ENCODE data around the gene CARD14. TPM values are rescaled to one million over a fixed set of nuclear protein-coding genes. Genes with fewer than 3 reads are reported as not detected.

Gene CARD14
- total RNA-seq, 1 experiment from 2014 or later = 0.09 TPM

- Histone ChIP-seq H3K4me1 (ENCODE audit: insufficient read depth, low read length, poor library complexity, severe bottlenecking) (peaks cover 9% of the 10 kb centered on the region), H3K27me3 (replicated peaks; ENCODE audit: insufficient read depth, low read depth, low read length, poor library complexity) (no peaks in the 10 kb centered on the region), H3K9me3 (ENCODE audit: low read depth, low read length, poor library complexity, severe bottlenecking) (no peaks in the 10 kb centered on the region), H3K36me3 (ENCODE audit: insufficient read depth, low read length, poor library complexity, severe bottlenecking) (no peaks in the 10 kb centered on the region), H3K27ac (ENCODE audit: low read depth, low read length, poor library complexity, severe bottlenecking) (peak within 1 kb of the TSS; percentile 72), H3K4me3 (ENCODE audit: low read depth, low read length, poor library complexity, severe bottlenecking) (peak within 1 kb of the TSS; percentile 61)
- ChIA-PET CTCF (interaction anchor here (0.8 kb wide), 1 partner anchor 1019 kb away, joined by 4 read pairs; the partner anchor contains the start of gene NDUFAF8), POLR2A (ENCODE audit: low non-redundant PET) (no interaction called here)
- TF ChIP-seq EZH2 (IDR thresholded peaks at IDR 0.05; ENCODE audit: borderline replicate concordance, low read depth, low read length, poor library complexity, severe bottlenecking) (no peak), CTCF (conservative IDR thresholded peaks at IDR 0.05; ENCODE audit: low read depth, low read length) (no peak)
- DNase-seq (ENCODE audit: low spot score) = peak; percentile 79
- intact Hi-C loops (cut with micrococcal nuclease; ENCODE audit: unreplicated experiment) = no loop called here
- BruUV-seq (replicated peaks) = no TSS peak
These were observed 50.4 kb downstream of the CARD14 start, which contains the start of the genes SGSH and SLC26A11 for GRCh38 chr17:80220054-80220735. Gene SGSH, minus strand, starts transcription at chr17:80220333. Its CDS starts 20 bp downstream, at chr17:80220313. Gene SLC26A11, plus strand, starts transcription at chr17:80220427. Its CDS starts 1,134 bp downstream, at chr17:80221561.

GRCh38 chr17:80220736-80221215 lies 50.9 kb downstream of the CARD14 start:
- DNase-seq (ENCODE audit: low spot score) = peak; percentile 51
- TF ChIP-seq CTCF (conservative IDR thresholded peaks at IDR 0.05; ENCODE audit: low read depth, low read length) (no peak), EZH2 (IDR thresholded peaks at IDR 0.05; ENCODE audit: borderline replicate concordance, low read depth, low read length, poor library complexity, severe bottlenecking) (no peak)
- peaks cover 9% of the 10 kb centered on the region for H3K4me1 ChIP-seq (ENCODE audit: insufficient read depth, low read length, poor library complexity, severe bottlenecking)
- no peaks in the 10 kb centered on the region for H3K9me3 ChIP-seq (ENCODE audit: low read depth, low read length, poor library complexity, severe bottlenecking)
- no TSS peak for BruUV-seq (replicated peaks)
- ChIA-PET POLR2A (ENCODE audit: low non-redundant PET) (no interaction called here), CTCF (no interaction called here)
- no peaks in the 10 kb centered on the region for H3K36me3 ChIP-seq (ENCODE audit: insufficient read depth, low read length, poor library complexity, severe bottlenecking)
- intact Hi-C loops (cut with micrococcal nuclease; ENCODE audit: unreplicated experiment) = no loop called here
- H3K27ac ChIP-seq (ENCODE audit: low read depth, low read length, poor library complexity, severe bottlenecking) = peak overlapping the region; percentile 72
- no peaks in the 10 kb centered on the region for H3K27me3 ChIP-seq (replicated peaks; ENCODE audit: insufficient read depth, low read depth, low read length, poor library complexity)
- peak overlapping the region; percentile 61 for H3K4me3 ChIP-seq (ENCODE audit: low read depth, low read length, poor library complexity, severe bottlenecking)

- H3K4me3 ChIP-seq (ENCODE audit: low read depth, low read length, poor library complexity, severe bottlenecking) = peak overlapping the region; percentile 61
- intact Hi-C loops (cut with micrococcal nuclease; ENCODE audit: unreplicated experiment) = no loop called here
- H3K27me3 ChIP-seq (replicated peaks; ENCODE audit: insufficient read depth, low read depth, low read length, poor library complexity) = no peaks in the 10 kb centered on the region
- TSS peak; percentile 21 for BruUV-seq (replicated peaks)
- no peak for DNase-seq (ENCODE audit: low spot score)
- H3K9me3 ChIP-seq (ENCODE audit: low read depth, low read length, poor library complexity, severe bottlenecking) = no peaks in the 10 kb centered on the region
- ChIA-PET CTCF (no interaction called here), POLR2A (ENCODE audit: low non-redundant PET) (no interaction called here)
- H3K4me1 ChIP-seq (ENCODE audit: insufficient read depth, low read length, poor library complexity, severe bottlenecking) = peaks cover 9% of the 10 kb centered on the region
- H3K27ac ChIP-seq (ENCODE audit: low read depth, low read length, poor library complexity, severe bottlenecking) = no peak overlapping the region
- TF ChIP-seq EZH2 (IDR thresholded peaks at IDR 0.05; ENCODE audit: borderline replicate concordance, low read depth, low read length, poor library complexity, severe bottlenecking) = no peak
- no peak for TF ChIP-seq CTCF (conservative IDR thresholded peaks at IDR 0.05; ENCODE audit: low read depth, low read length)
- H3K36me3 ChIP-seq (ENCODE audit: insufficient read depth, low read length, poor library complexity, severe bottlenecking) = no peaks in the 10 kb centered on the region
These were observed 51.7 kb downstream of the CARD14 start for GRCh38 chr17:80221351-80222105.
